BJ (cell line): ENCODE data around the gene TSEN2. TPM values are rescaled to one million over a fixed set of nuclear protein-coding genes. Genes with fewer than 3 reads are reported as not detected.

ENCODE experiments used
- CTCF ChIA-PET: fragments of 350-600 bp; formaldehyde crosslinking; extraction: SDS; loops from one replicate; lab custom pipeline; 2021; ENCODE audit warnings: antibody characterized with exemption, inconsistent platforms; lab: Yijun Ruan, JAX
- POLR2A ChIA-PET: fragments of 300-600 bp; sonication (Branson Sonifier 250); formaldehyde crosslinking; extraction: SDS; loops from one replicate; lab custom pipeline; 2021; ENCODE audit warnings: antibody characterized with exemption; lab: Charles Lee
- DNase-seq: peaks from one replicate; pipeline ENCODE4 v3.0.0-alpha.2; 2011; ENCODE audit warnings: low read depth
- H3K27me3 ChIP-seq: 2 replicates; pipeline ENCODE4 v1.6.0; 2011; ENCODE audit warnings: low read length; ENCODE audit not compliant: control insufficient read depth, insufficient read depth
- H3K36me3 ChIP-seq: 2 replicates; pipeline ENCODE4 v1.5.1; 2011; ENCODE audit warnings: low read length; ENCODE audit not compliant: control insufficient read depth, insufficient read depth
- H3K4me3 ChIP-seq: 2 replicates; pipeline ENCODE4 v1.5.1; 2011; ENCODE audit warnings: low read depth, mild to moderate bottlenecking, control low read depth, low read length
- CTCF ChIP-seq: IDR thresholded peaks from 2 replicates; pipeline ENCODE4 v1.5.1; 2011; ENCODE audit warnings: low read depth, mild to moderate bottlenecking, control low read depth, inconsistent platforms, low read length, moderate library complexity; ENCODE audit not compliant: insufficient read depth
- polyA plus RNA-seq: library from polyadenylated mRNA; depleted of rRNA; stranded (reverse); fragments of >200 nt; gene quantifications from 2 replicates; pipeline ENCODE4 v1.2.3, GENCODE V29; 2011

Gene TSEN2
- polyA plus RNA-seq, 1 experiment: 8.0 TPM

- H3K27me3 ChIP-seq: no peaks in the 10 kb centered on the region
- ChIA-PET CTCF (no interaction called here), POLR2A (interaction anchor here (0.6 kb wide), 1 partner anchor 46 kb away, joined by 3 read pairs; no protein-coding TSS in a partner anchor)
- H3K36me3 ChIP-seq: no peaks in the 10 kb centered on the region
- DNase-seq: no peak
- H3K4me3 ChIP-seq: no peak overlapping the region
- TF ChIP-seq CTCF: no peak
Measured at GRCh38 chr3:12464181-12464580, 20.1 kb upstream of the TSEN2 start.

- no peaks in the 10 kb centered on the region for H3K27me3 ChIP-seq
- no peak for TF ChIP-seq CTCF
- no peaks in the 10 kb centered on the region for H3K36me3 ChIP-seq
- ChIA-PET CTCF (interaction anchor here (1.3 kb wide), 1 partner anchor 330 kb away, joined by 3 read pairs; no protein-coding TSS in a partner anchor), POLR2A (no interaction called here)
- no peak for DNase-seq
- H3K4me3 ChIP-seq: no peak overlapping the region
Measured at GRCh38 chr3:12465151-12465835, 19.0 kb upstream of the TSEN2 start.

- CTCF ChIA-PET: interaction anchor here (1.3 kb wide), 1 partner anchor 331 kb away, joined by 3 read pairs; no protein-coding TSS in a partner anchor
- DNase-seq: no peak
- no peaks in the 10 kb centered on the region for H3K27me3 ChIP-seq
- TF ChIP-seq CTCF: no peak
- POLR2A ChIA-PET: no interaction called here
- H3K36me3 ChIP-seq: no peaks in the 10 kb centered on the region
- no peak overlapping the region for H3K4me3 ChIP-seq
Measured at GRCh38 chr3:12465836-12466225, 18.4 kb upstream of the TSEN2 start.

- no peak for DNase-seq
- H3K36me3 ChIP-seq: no peaks in the 10 kb centered on the region
- no peak for TF ChIP-seq CTCF
- no peak overlapping the region for H3K4me3 ChIP-seq
- ChIA-PET POLR2A (no interaction called here), CTCF (no interaction called here)
- no peaks in the 10 kb centered on the region for H3K27me3 ChIP-seq
Measured at GRCh38 chr3:12467746-12468145, 16.5 kb upstream of the TSEN2 start.

GRCh38 chr3:12468276-12468675, 16.0 kb upstream of the TSEN2 start:
- POLR2A ChIA-PET: no interaction called here

More at GRCh38 chr3:12468276-12468675, 16.0 kb upstream of the TSEN2 start:
- no peak for TF ChIP-seq CTCF
- H3K4me3 ChIP-seq: no peak overlapping the region
- no peaks in the 10 kb centered on the region for H3K27me3 ChIP-seq
- CTCF ChIA-PET: interaction anchor here (2.4 kb wide), 1 partner anchor 12 kb away, joined by 11 read pairs; no protein-coding TSS in a partner anchor
- DNase-seq: no peak
- no peaks in the 10 kb centered on the region for H3K36me3 ChIP-seq
